Measurements from ENCODE around the gene PTCRA.

- no peak for TF ChIP-seq TAF1 (IDR thresholded peaks at IDR 0.05; ENCODE audit: low read depth, low read length)
- no peak for TF ChIP-seq SPI1 (IDR thresholded peaks at IDR 0.05; ENCODE audit: low read depth, low read length)
- TF ChIP-seq POU2F2 (IDR thresholded peaks at IDR 0.05; ENCODE audit: low read depth, low read length) = no peak
- no peak for TF ChIP-seq POLR2A (IDR thresholded peaks at IDR 0.05; ENCODE audit: low read depth, low read length)
- no peak for TF ChIP-seq POLR2AphosphoS5 (IDR thresholded peaks at IDR 0.05; ENCODE audit: low read depth, low read length)
Observed at GRCh38 chr6:42925248-42925857, 9.5 kb downstream of the PTCRA start.

All from GM12891 (cell line).